Measurements from ENCODE around the gene NBEA. TPM values are rescaled to one million over a fixed set of nuclear protein-coding genes. Genes with fewer than 3 reads are reported as not detected.

Gene NBEA
- total RNA-seq, 1 donor from 2014 or later: 10.8 TPM

- peaks cover 42% of the 10 kb centered on the region for H3K4me1 Mint-ChIP-seq
- no peak for TF ChIP-seq CTCF (conservative IDR thresholded peaks at IDR 0.05)
- peak; percentile 23 for DNase-seq (ENCODE audit: low read depth, low spot score)
- H3K36me3 Mint-ChIP-seq (ENCODE audit: low read depth): peaks cover 2% of the 10 kb centered on the region
- H3K4me3 Mint-ChIP-seq: peak overlapping the region; percentile 45
- no peak overlapping the region for H3K27ac Mint-ChIP-seq (ENCODE audit: unreplicated experiment)
- no peaks in the 10 kb centered on the region for H3K9me3 Mint-ChIP-seq
- peaks cover 86% of the 10 kb centered on the region for H3K27me3 Mint-ChIP-seq (ENCODE audit: low read depth)
These were observed 529.7 kb downstream of the NBEA start for GRCh38 chr13:35471706-35472322.

- Mint-ChIP-seq H3K27ac (ENCODE audit: unreplicated experiment) (no peak overlapping the region), H3K4me3 (no peak overlapping the region), H3K27me3 (ENCODE audit: low read depth) (peaks cover 92% of the 10 kb centered on the region), H3K36me3 (ENCODE audit: low read depth) (peaks cover 2% of the 10 kb centered on the region), H3K9me3 (no peaks in the 10 kb centered on the region), H3K4me1 (peaks cover 44% of the 10 kb centered on the region)
- no peak for DNase-seq (ENCODE audit: low read depth, low spot score)
- no peak for TF ChIP-seq CTCF (conservative IDR thresholded peaks at IDR 0.05)
These were observed 530.3 kb downstream of the NBEA start for GRCh38 chr13:35472323-35472881.

GRCh38 chr13:35473206-35473775, 531.2 kb downstream of the NBEA start:
- TF ChIP-seq CTCF (conservative IDR thresholded peaks at IDR 0.05): no peak
- Mint-ChIP-seq H3K36me3 (ENCODE audit: low read depth) (peaks cover 2% of the 10 kb centered on the region), H3K4me1 (peaks cover 46% of the 10 kb centered on the region), H3K9me3 (no peaks in the 10 kb centered on the region), H3K27ac (ENCODE audit: unreplicated experiment) (no peak overlapping the region), H3K4me3 (no peak overlapping the region), H3K27me3 (ENCODE audit: low read depth) (peaks cover 97% of the 10 kb centered on the region)
- no peak for DNase-seq (ENCODE audit: low read depth, low spot score)

GRCh38 chr13:35473802-35474201, 531.7 kb downstream of the NBEA start:
- Mint-ChIP-seq H3K4me1 (peaks cover 51% of the 10 kb centered on the region), H3K27me3 (ENCODE audit: low read depth) (peaks cover 97% of the 10 kb centered on the region)

More at GRCh38 chr13:35473802-35474201, 531.7 kb downstream of the NBEA start:
- TF ChIP-seq CTCF (conservative IDR thresholded peaks at IDR 0.05): no peak
- Mint-ChIP-seq H3K36me3 (ENCODE audit: low read depth) (peaks cover 2% of the 10 kb centered on the region), H3K9me3 (no peaks in the 10 kb centered on the region), H3K27ac (ENCODE audit: unreplicated experiment) (no peak overlapping the region), H3K4me3 (no peak overlapping the region)
- DNase-seq (ENCODE audit: low read depth, low spot score): no peak
